Ovary (tissue), 9 donors: ENCODE measurements around the gene TENM3. TPM values are rescaled to one million over a fixed set of nuclear protein-coding genes. Genes with fewer than 3 reads are reported as not detected.
"Not testable (repeated sequence)": the region's sequence is repeated elsewhere in the genome, so short reads cannot be mapped to it uniquely, and the experiment has no call there.

Experiments
- DNase-seq, 5 donors: peaks; one replicate each; pipeline ENCODE4 v3.0.0-alpha.2; 2019 to 2020
- H3K27ac ChIP-seq, 2 donors: fragments of 200-600 bp; one replicate each; pipeline versions ENCODE4 v1.5.1 to v1.8.0; 2019 to 2022
- H3K27me3 ChIP-seq: fragments of 200-600 bp; one replicate; pipeline ENCODE4 v1.8.0; 2022
- H3K36me3 ChIP-seq: fragments of 200-600 bp; sonication (generic); one replicate; pipeline ENCODE4 v1.5.1; 2019
- H3K4me1 ChIP-seq: one replicate; pipeline ENCODE4 v1.8.1; 2013; ENCODE audit warnings: mild to moderate bottlenecking, moderate library complexity; ENCODE audit not compliant: insufficient read depth
- H3K4me3 ChIP-seq: fragments of 200-600 bp; sonication (generic); one replicate; pipeline ENCODE4 v1.5.1; 2017
- H3K9me3 ChIP-seq, 2 donors: fragments of 200-600 bp in 1 of 2; sonication (generic) in 1 of 2; one replicate each; pipeline versions ENCODE4 v1.5.1 to v1.8.1; 2013 to 2019; ENCODE audit warnings: mild to moderate bottlenecking in 1 of 2, moderate library complexity in 1 of 2
- CTCF ChIP-seq, 3 donors: fragments of 450-650 bp in 2 of 3; fragments of 200-600 bp in 1 of 3; IDR thresholded peaks; one replicate each; pipeline versions ENCODE4 v1.5.1 to v1.8.0; 2016 to 2022; ENCODE audit warnings: antibody characterized with exemption in 3 of 3, mild to moderate bottlenecking in 1 of 3
- EP300 ChIP-seq: sonication (generic); formaldehyde crosslinking; IDR thresholded peaks from one replicate; pipeline ENCODE4 v1.6.1; 2017; ENCODE audit warnings: antibody characterized with exemption
- POLR2A ChIP-seq: fragments of 450-650 bp; IDR thresholded peaks from one replicate; pipeline ENCODE4 v1.6.1; 2017; ENCODE audit warnings: antibody characterized with exemption, mild to moderate bottlenecking, moderate library complexity
- WGBS, 3 donors: extraction: QIAGEN DNeasy Blood & Tissue Kit in 1 of 3; methylation state at CpG; one replicate each; pipeline versions ENCODE4 v1.1.5 to v1.1.7; 2013 to 2017; 5-methylcytosine and 5-hydroxymethylcytosine counted together
- intact Hi-C, 4 donors: fragments of 100-400 bp; cut with DNase I; formaldehyde crosslinking; loops; one replicate each; pipeline versions ENCODE4 v1.11.0 to v1.15.1; 2022 to 2023
- polyA plus RNA-seq, 2 donors: library from polyadenylated mRNA; stranded (reverse); fragments of 200-250 nt in 1 of 2; fragments of 350-450 nt in 1 of 2; fragmentation: Illumina TruSeq in 1 of 2; extraction: RNeasy Lipid Tissue Mini Kit (QIAGEN cat#74804) in 1 of 2; gene quantifications; one replicate each; pipeline ENCODE4 v1.2.3, GENCODE V29; 2013 to 2014
- total RNA-seq, 7 donors: library from RNA; depleted of rRNA in 2 of 7; stranded (reverse); fragments of >200 nt in 2 of 7; fragmentation: NEBNext Ultra II Directional in 3 of 7; extraction: Animal tissue kit (Norgen Biotek cat#: 25700) in 3 of 7; gene quantifications; one replicate each; pipeline versions ENCODE4 v1.1.0 to v1.2.4, GENCODE V29; 2016 to 2023
- donor health status: DM: no; HTN: no; CAD: no; lungs with moderate emphysema.
- donor health status: DM: no; HTN: no; CAD: no.
- donor health status: Bipolar disorder and iron deficiency.
- donor health status: DM: yes; HTN: yes; CAD: no.
- donor health status: DM: no; HTN: no; CAD: no.
- donor health status: DM: yes; HTN: yes; CAD: no.

The TENM3 gene
- total and polyA plus RNA-seq, 9 donors = 0.82 to 16.1 (median 5.7) TPM

DNA sequence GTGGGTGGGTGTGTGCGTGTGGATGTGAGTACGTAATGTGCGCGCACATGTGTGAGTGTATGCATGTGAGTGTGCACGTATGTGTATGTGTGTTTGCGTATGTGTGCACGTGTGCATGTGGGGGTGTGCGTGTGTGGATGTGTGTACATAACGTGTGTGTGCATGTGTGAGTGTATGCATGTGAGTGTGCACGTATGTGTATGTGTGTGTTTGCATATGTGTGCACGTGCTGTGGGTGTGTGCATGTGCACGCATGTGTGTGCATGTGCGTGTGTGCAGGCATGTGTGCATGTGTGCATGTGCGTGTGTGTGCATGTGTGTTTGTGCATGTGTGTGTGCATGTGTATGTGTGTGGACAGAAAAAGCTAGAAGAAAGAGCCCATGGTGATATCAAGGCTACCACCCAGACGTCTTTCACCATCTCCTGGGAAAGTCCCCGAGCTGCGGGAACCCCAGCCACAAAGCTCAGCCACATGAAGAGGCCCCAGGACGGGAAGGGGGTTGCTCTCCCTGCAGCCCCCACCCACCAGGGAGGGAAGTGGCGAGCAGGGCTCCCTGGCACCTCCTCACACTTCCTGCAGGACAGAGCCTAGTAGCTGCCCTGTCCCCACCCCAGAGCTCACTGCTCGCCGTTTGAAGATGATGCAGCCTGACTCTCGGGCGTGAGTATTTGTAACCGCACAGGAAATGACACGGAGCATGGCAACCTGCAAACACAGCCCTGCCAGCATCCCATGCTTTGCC lies 565.6 kb downstream of the TENM3 start:
- Histone ChIP-seq H3K27me3 (no peaks in the 10 kb centered on the region), H3K9me3 (no peaks in the 10 kb centered on the region), H3K36me3 (no peaks in the 10 kb centered on the region), H3K4me3 (no peak overlapping the region), H3K27ac (no peak overlapping the region), H3K4me1 (no peaks in the 10 kb centered on the region)
- TF ChIP-seq CTCF (IDR thresholded peaks at IDR 0.05) (no peak), POLR2A (no peak), EP300 (no peak)
- DNase-seq = no peak
- 83 to 87% (median 86%) methylated on average over 25 of the region's 25 CpGs for WGBS, 3 donors
- intact Hi-C loops = loop anchor here in 1 of 4 donors (10.0 kb wide), 2 partner anchors 314 to 1664 kb away; no protein-coding TSS in a partner anchor

GRCh38 chr4:182809417-182810102 lies 566.4 kb downstream of the TENM3 start:
- no peak for DNase-seq
- Histone ChIP-seq H3K36me3 (no peaks in the 10 kb centered on the region), H3K27me3 (no peaks in the 10 kb centered on the region), H3K27ac (no peak overlapping the region), H3K4me3 (no peak overlapping the region), H3K4me1 (no peaks in the 10 kb centered on the region), H3K9me3 (no peaks in the 10 kb centered on the region)
- 76 to 86% (median 81%) methylated on average over 5 of the region's 5 CpGs for WGBS, 3 donors
- TF ChIP-seq CTCF (IDR thresholded peaks at IDR 0.05) (no peak), EP300 (no peak), POLR2A (no peak)
- intact Hi-C loops = loop anchor here in 1 of 4 donors (10.0 kb wide), 2 partner anchors 315 to 1665 kb away; no protein-coding TSS in a partner anchor

- WGBS, 3 donors = 92 to 94% (median 94%) methylated on average over 4 of the region's 4 CpGs
- no peak for DNase-seq
- Histone ChIP-seq H3K4me3 (no peak overlapping the region), H3K4me1 (no peaks in the 10 kb centered on the region), H3K27ac (no peak overlapping the region), H3K36me3 (no peaks in the 10 kb centered on the region), H3K27me3 (no peaks in the 10 kb centered on the region), H3K9me3 (no peaks in the 10 kb centered on the region)
- TF ChIP-seq EP300 (no peak), POLR2A (no peak), CTCF (IDR thresholded peaks at IDR 0.05) (no peak)
- intact Hi-C loops = no loop called here
These were observed 567.0 kb downstream of the TENM3 start for GRCh38 chr4:182810103-182810615.

GRCh38 chr4:182812916-182813315 lies 569.7 kb downstream of the TENM3 start:
- no peaks in the 10 kb centered on the region for H3K36me3 ChIP-seq
- WGBS, 3 donors = 79 to 95% (median 92%) methylated on average over 4 of the region's 4 CpGs
- DNase-seq = no peak
- H3K9me3 ChIP-seq = no peaks in the 10 kb centered on the region
- no peak overlapping the region for H3K4me3 ChIP-seq
- H3K4me1 ChIP-seq = no peaks in the 10 kb centered on the region
- H3K27me3 ChIP-seq = no peaks in the 10 kb centered on the region
- intact Hi-C loops = no loop called here
- no peak overlapping the region for H3K27ac ChIP-seq
- TF ChIP-seq CTCF (IDR thresholded peaks at IDR 0.05) (no peak), EP300 (no peak), POLR2A (no peak)

- H3K36me3 ChIP-seq, intact Hi-C loops: not testable (repeated sequence)
These were observed 570.9 kb downstream of the TENM3 start for GRCh38 chr4:182814065-182814464.

More at GRCh38 chr4:182814065-182814464, 570.9 kb downstream of the TENM3 start:
- not testable (repeated sequence) for H3K27ac ChIP-seq, H3K27me3 ChIP-seq, H3K4me3 ChIP-seq, DNase-seq, H3K9me3 ChIP-seq, H3K4me1 ChIP-seq
- 89 to 94% (median 91%) methylated on average over 8 to 9 of the region's 9 CpGs for WGBS, 3 donors
